ENCODE data around the gene SLC50A1. TPM values are rescaled to one million over a fixed set of nuclear protein-coding genes. Genes with fewer than 3 reads are reported as not detected.
A peak's percentile ranks its signal among the peaks of the same experiment; 100 is the strongest.

Gene SLC50A1
- total and polyA plus RNA-seq, 2 experiments from 2014 or later = 88.6 to 111 TPM

DNA sequence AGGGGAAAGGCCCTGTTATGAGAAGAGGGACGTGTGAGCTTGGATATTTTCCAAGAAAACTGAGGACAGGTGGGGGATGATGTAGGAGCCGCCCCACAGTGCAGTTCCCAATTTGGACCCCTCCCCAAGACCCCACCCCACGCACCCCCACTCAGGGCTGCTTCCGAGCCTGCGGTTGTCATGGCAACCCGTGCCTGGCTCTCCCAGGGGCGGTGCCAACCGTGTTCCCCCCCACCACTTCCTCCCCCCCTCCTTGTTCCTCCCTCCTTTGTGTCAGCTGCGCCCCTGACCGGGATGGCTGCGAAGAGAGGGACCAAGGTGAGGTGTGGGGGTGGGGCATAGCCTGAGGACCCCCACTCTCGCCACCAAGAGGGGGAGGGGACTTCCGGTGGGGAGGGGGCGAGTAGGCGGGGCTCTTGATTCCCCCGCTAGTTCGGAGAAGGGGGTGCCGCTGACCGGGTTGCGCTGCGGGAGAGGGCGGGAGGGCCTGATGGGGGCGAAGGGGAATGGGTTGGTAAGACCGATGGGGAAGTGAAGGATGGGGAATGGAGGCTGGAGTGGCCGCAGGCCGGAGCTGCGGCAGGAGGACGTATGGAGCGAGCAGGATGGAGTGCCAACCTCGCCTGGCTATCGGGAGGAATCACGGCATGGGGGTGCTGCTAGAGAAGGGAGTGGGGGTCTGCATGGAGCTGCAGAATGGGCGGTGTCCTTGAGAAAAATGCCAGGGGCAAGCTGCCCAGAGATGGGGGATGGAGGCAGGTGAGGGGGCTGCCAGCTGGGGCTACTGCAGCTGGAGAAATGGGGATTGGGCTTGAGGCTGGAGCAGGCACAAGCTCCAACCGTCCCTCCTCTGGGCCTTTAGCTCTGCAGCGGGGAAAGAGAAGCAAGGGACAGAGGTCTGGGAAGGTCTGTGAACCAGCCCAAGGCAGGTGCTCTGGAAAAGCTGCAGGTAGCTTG lies 39.0 kb downstream of the SLC50A1 start:
- Histone ChIP-seq H3K4me1 (ENCODE audit: insufficient read depth) (peaks cover 13% of the 10 kb centered on the region), H3K79me2 (peaks cover 22% of the 10 kb centered on the region), H3K27me3 (peaks cover 5% of the 10 kb centered on the region), H3K9me2 (replicated peaks; ENCODE audit: insufficient read depth) (no peaks in the 10 kb centered on the region), H3K4me2 (peak overlapping the region; percentile 82), H3K36me3 (replicated peaks; ENCODE audit: insufficient read depth, low read depth) (no peaks in the 10 kb centered on the region), H3K9me3 (ENCODE audit: low read depth) (no peaks in the 10 kb centered on the region), H3K27ac (peak overlapping the region; percentile 40), H2AFZ (peak overlapping the region; percentile 2), H4K20me1 (ENCODE audit: insufficient read depth, poor library complexity, severe bottlenecking) (no peaks in the 10 kb centered on the region), H3K4me3 (peak overlapping the region; percentile 45)
- TF ChIP-seq EZH2phosphoT487 (IDR thresholded peaks at IDR 0.05; ENCODE audit: low read depth, severe bottlenecking, unreplicated experiment) (no peak), EZH2 (IDR thresholded peaks at IDR 0.05; ENCODE audit: borderline replicate concordance) (no peak), CTCF (IDR thresholded peaks at IDR 0.05; ENCODE audit: poor library complexity) (no peak)
- peak; percentile 48 for DNase-seq (ENCODE audit: low spot score)
- 13% methylated on average over 12 of the region's 35 CpGs for WGBS (ENCODE audit: low lambda C conversion rate, missing lambda C conversion rate)

GRCh38 chr1:155175281-155175926 lies 39.8 kb downstream of the SLC50A1 start:
- TF ChIP-seq EZH2phosphoT487 (IDR thresholded peaks at IDR 0.05; ENCODE audit: low read depth, severe bottlenecking, unreplicated experiment) (no peak), CTCF (IDR thresholded peaks at IDR 0.05; ENCODE audit: poor library complexity) (no peak), EZH2 (IDR thresholded peaks at IDR 0.05; ENCODE audit: borderline replicate concordance) (no peak)
- 92% methylated on average over 12 of the region's 12 CpGs for WGBS (ENCODE audit: low lambda C conversion rate, missing lambda C conversion rate)
- peaks cover 5% of the 10 kb centered on the region for H3K27me3 ChIP-seq
- no peaks in the 10 kb centered on the region for H3K9me3 ChIP-seq (ENCODE audit: low read depth)
- H3K79me2 ChIP-seq = peaks cover 22% of the 10 kb centered on the region
- peak overlapping the region; percentile 40 for H3K27ac ChIP-seq
- no peaks in the 10 kb centered on the region for H4K20me1 ChIP-seq (ENCODE audit: insufficient read depth, poor library complexity, severe bottlenecking)
- peaks cover 13% of the 10 kb centered on the region for H3K4me1 ChIP-seq (ENCODE audit: insufficient read depth)
- peak overlapping the region; percentile 82 for H3K4me2 ChIP-seq
- H3K4me3 ChIP-seq = no peak overlapping the region
- no peaks in the 10 kb centered on the region for H3K36me3 ChIP-seq (replicated peaks; ENCODE audit: insufficient read depth, low read depth)
- no peak for DNase-seq (ENCODE audit: low spot score)
- no peaks in the 10 kb centered on the region for H3K9me2 ChIP-seq (replicated peaks; ENCODE audit: insufficient read depth)
- no peak overlapping the region for H2AFZ ChIP-seq

- TF ChIP-seq CTCF (IDR thresholded peaks at IDR 0.05; ENCODE audit: poor library complexity) (no peak), EZH2 (IDR thresholded peaks at IDR 0.05; ENCODE audit: borderline replicate concordance) (no peak), EZH2phosphoT487 (IDR thresholded peaks at IDR 0.05; ENCODE audit: low read depth, severe bottlenecking, unreplicated experiment) (no peak)
- Histone ChIP-seq H4K20me1 (ENCODE audit: insufficient read depth, poor library complexity, severe bottlenecking) (no peaks in the 10 kb centered on the region), H3K4me1 (ENCODE audit: insufficient read depth) (peaks cover 13% of the 10 kb centered on the region), H3K27me3 (peaks cover 5% of the 10 kb centered on the region), H3K79me2 (peaks cover 16% of the 10 kb centered on the region), H3K27ac (no peak overlapping the region), H3K9me3 (ENCODE audit: low read depth) (no peaks in the 10 kb centered on the region), H3K36me3 (replicated peaks; ENCODE audit: insufficient read depth, low read depth) (no peaks in the 10 kb centered on the region), H3K4me2 (no peak overlapping the region), H2AFZ (no peak overlapping the region), H3K9me2 (replicated peaks; ENCODE audit: insufficient read depth) (no peaks in the 10 kb centered on the region), H3K4me3 (no peak overlapping the region)
- no peak for DNase-seq (ENCODE audit: low spot score)
- WGBS (ENCODE audit: low lambda C conversion rate, missing lambda C conversion rate) = 96% methylated on average over 9 of the region's 9 CpGs
Observed at GRCh38 chr1:155175927-155176371, 40.3 kb downstream of the SLC50A1 start.
